NCI-H2107 treated with DMSO at 0.1 percent for 48 hours (cell line): ENCODE data around the gene ZCCHC7.
"Not testable (repeated sequence)": the region's sequence is repeated elsewhere in the genome, so short reads cannot be mapped to it uniquely, and the experiment has no call there.

Source experiments
- DNase-seq: peaks from one replicate; lab custom pipeline; 2025; ENCODE audit not compliant: unreplicated experiment; lab: John Stamatoyannopoulos, UW

ZCCHC7 gene

DNA sequence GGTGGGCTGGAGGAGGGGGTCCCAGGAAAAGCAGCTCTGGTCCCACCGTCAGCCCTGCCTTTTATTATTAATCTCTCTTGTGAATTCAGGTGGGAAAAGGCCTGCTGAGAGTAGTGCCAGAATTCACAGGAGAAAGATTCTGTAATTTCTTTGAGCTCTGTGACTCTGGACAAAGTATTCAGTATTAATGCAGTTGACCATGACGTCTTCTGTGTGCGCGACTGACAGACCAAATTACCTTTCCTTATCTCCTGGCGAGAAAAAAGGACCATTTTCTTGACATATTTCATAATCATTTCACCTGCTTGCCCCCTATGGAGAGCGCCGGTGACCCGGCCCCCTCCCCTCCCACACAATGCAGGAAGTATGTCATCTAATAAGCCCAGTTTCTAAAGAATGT is 275.3 kb downstream of the ZCCHC7 start:
- no peak for DNase-seq

DNA sequence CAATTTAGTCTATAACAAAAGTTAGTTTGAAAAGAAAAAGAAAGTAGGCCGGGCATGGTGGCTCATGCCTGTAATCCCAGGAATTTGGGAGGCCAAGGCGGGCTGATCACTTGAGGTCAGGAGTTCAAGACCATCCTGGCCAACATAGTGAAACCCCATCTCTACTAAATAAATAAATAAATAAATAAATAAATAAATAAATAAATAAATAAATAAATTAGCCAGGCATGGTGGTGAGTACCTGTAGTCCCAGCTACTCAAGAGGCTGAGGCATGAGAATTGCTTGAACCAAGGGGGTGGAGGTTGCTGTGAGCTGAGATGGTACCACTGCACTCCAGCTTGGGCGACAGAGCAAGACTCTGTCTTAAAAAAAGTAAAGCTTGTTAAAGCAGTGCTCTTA is 277.6 kb downstream of the ZCCHC7 start:
- DNase-seq: not testable (repeated sequence)

DNA sequence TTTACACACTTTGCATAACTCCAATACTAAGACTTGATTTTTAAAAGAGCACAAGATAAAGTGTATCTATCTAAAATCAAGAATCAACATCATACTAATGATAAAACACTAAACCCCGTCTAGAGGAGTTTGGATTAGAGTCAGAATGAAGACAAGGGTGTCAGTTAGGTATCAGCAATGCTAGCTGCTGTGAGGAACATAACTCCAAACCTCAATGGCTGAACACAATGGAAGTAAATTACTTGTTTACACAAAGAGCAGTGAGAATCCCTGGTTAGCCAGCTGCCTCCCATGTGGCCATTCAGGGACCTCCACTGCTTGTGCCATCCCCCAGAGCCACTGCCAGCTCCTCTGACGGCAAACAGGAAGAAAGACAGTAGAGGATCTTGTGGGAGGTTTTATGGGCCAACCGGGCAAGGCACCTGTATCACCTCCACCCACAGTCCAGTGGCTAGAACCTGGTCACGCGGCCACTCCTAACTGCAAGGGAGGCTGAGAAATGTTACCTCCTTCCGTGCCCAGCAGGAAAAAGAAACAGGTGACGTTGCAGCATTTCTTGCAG is 278.2 kb downstream of the ZCCHC7 start:
- DNase-seq: no peak

DNA sequence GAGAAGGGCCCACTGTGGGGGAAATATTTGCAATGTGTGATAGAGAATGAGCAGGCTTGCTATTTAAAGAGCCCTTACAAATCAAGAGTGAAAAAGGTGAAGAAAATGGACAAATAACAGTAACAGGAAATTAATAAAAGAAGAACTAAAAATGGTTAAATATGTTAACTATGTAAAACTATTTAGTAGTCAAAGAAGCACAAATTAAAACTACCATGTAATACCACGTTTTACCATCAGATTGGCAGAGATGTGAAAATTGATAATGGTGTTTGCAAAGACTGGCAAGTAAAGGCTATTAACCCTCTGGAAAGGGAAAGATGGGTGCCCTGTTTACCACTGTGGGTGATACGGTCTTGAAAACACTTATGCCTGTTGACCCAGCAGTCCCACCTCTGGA is 279.0 kb downstream of the ZCCHC7 start:
- DNase-seq: no peak

DNA sequence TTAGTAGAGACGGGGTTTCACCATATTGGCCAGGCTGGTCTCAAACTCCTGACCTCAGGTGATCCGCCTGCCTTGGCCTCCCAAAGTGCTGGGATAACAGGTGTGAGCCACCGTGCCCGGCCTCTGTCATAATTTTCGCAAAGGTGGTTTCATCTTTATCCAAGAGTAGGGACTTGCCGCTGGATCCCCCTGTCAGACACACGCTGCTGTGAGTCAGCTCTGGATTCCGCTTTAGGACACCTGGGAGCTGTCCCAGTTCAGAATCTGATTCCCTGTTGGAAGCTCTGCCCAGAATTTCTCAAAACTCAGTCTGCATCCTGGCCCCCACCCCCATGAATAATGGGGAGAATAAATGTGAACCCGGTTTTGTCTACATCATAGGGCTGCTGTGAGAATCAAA is 284.2 kb downstream of the ZCCHC7 start:
- no peak for DNase-seq

DNA sequence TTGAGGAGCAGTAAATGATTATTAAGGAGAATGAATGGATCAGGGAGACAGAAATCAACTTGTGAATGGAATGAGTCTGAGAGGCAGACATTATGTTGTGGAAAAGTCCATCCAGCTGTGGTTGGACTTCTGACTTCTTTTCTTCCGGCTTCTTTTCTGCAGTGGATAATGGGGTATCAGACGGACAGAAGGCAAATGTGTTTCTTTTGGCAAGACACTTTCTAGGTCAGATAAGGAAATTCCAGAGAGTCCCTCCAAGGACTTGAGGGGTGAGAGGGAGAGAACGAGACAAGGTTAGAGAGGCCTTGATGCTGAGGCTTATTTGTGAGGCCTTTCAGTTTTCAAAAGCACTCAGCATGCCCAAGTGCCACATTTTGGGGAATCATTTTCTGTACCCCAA is 285.0 kb downstream of the ZCCHC7 start:
- no peak for DNase-seq

DNA sequence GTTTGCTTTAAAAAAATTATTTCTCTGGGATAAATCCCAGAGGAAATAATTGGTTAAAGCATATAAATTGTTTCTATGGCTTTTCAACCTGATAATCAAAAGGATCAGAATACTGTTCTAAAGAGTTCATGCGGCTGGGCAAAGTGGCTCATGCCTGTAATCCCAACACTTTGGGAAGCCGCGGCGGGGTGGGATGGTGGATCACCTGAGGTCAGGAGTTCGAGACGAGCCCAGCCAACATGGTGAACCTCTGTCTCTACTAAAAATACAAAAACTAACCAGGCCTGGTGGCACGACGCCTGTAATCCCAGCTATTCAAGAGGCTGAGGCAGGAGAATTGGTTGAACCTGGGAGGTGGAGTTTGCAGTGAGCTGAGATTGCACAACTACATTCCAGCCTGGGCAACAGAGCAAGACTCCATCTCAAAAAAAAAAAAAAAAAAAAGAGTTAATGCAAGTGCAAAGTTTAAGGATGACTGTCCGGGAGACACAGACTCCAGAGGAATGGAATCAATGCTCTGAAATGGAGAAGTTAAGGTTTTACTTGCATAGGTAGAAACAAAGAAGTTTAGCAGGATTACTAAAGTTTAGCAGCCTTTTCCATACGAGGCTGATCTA is 285.5 kb downstream of the ZCCHC7 start:
- DNase-seq: no peak

DNA sequence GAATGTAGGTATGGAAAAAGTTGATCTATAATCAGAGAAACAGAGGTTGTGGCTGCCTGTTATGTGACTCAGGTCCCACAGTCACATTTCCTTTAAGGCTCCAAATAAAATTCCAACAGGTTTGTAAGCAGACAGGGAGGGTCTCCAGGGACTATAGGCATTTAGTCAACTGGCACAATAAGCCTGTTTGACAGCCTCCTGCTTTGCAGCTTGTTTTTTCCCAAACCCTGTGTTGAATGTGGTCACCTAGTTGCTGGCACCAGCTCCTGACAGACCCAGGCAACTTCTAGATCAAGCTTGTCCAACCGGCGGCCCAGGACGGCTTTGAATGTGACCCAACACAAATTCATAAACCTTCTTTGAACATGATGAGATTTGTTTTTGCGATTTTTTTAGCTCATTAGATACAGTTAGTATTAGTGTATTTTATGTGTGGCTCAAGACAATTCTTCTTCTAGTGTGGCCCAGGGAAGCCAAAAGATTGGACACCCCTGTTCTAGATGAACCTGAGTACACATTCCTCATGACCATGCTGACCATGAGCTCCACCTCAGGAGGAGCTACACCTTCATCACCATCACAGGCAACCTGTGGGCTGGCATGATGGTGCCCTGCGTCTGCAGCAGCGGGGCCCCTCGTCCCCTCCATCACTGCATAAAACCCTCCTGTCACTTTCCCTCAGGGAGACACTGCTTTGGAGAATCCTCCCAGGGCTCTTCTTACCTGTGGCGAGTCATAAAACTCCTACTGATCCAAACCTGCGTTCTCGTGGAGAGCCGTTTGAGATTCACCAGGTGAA is 286.4 kb downstream of the ZCCHC7 start:
- no peak for DNase-seq

DNA sequence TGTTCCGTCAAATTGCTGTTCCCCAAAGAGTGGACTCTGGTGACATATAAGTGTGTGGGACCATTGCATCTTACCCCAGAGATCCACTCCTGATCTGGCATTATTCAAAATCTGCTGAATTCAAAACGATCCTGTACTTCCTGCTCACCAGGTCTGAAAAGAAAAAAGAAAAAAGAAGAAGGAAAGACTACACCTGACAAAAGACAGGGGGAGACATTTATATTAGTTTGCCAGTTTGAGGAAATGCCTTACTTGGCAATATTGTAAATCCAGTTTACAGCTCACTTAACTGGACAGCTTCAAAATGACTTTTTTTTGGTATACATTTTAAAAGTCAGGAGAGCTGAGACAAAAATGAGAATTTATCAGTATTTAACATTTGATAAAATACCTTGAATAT is 287.1 kb downstream of the ZCCHC7 start:
- no peak for DNase-seq
